Stimulated activated CD8-positive, alpha-beta memory T cell treated with anti-CD3 and anti-CD28 coated beads, Interleukin-4, amount 100 ng/mL, for 4 hours (primary cell): ENCODE measurements around the gene SLC40A1.

Experiments
- DNase-seq, 2 donors: peaks; one replicate each; pipeline ENCODE4 v3.0.0-alpha.2; 2020; ENCODE audit warnings: low read depth in 2 of 2, low spot score in 1 of 2

The SLC40A1 gene

DNA sequence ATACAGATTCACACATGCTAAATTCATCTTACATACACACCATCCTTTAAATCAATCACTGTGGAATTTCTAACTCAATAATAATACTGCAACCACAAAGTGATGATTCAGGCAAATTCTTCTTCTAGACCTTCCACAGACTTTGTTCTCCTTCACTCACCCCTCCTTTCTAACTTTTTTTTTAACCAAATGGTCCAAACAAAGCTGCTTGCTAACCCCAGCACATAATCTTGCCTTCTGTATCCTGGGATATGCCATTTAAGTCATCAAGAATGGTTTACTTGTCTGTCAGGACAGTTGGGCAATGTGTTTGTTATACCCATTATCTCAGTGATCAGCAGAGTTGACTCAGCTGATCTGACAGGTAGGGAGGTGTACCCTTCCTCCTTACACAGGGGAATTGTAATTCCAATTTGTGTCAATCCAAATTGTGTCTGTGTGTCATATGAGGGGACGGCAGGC, 10.0 kb downstream of the SLC40A1 start:
- no peak for DNase-seq

DNA sequence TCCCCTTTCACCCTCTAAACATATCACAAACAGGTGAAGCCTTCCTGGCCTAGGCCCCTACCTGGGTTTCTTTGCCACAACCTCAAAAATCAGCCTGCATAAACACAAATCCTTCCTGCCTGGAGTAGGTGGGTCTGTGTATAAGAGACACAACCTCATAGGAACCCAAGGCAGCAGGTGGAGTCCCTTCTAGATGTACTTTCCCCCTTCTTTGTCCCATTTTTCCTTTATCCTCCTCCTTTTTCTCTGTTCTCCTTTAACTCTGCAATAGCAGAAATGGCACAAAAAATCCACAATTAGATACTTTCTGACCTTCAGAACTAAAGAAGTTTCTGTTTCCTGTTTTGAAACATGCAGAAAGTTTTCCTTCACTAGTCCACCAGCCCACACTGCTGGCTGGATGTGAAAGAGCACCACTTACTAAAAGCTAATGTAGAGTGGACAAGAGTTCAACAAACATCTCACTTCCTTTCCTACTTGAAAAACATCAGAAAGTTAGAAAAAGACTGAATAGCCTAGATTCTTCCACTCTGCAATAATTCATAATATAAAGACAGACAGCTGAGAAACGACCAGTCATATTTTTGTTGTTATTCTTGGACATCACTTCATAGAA, 11.2 kb downstream of the SLC40A1 start:
- DNase-seq = no peak

DNA sequence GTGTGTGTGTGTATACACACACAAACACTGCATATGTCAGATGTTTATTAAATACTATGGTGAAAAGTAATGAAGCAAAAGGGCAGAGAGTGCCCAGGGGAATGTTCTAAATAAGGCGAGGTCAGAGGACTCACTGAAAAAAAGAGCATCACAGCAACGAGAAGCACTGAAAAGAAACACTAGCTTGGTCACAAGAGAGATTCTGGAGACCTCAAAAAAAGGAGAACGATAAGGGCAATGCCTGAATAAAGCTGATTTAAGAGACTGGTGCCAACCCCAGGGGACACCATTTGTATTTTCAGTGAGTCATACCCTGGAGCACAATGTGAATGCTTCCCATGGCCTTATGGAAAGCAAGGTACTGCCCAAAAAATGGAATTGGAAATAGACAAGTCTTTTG, 14.5 kb downstream of the SLC40A1 start:
- no peak for DNase-seq

DNA sequence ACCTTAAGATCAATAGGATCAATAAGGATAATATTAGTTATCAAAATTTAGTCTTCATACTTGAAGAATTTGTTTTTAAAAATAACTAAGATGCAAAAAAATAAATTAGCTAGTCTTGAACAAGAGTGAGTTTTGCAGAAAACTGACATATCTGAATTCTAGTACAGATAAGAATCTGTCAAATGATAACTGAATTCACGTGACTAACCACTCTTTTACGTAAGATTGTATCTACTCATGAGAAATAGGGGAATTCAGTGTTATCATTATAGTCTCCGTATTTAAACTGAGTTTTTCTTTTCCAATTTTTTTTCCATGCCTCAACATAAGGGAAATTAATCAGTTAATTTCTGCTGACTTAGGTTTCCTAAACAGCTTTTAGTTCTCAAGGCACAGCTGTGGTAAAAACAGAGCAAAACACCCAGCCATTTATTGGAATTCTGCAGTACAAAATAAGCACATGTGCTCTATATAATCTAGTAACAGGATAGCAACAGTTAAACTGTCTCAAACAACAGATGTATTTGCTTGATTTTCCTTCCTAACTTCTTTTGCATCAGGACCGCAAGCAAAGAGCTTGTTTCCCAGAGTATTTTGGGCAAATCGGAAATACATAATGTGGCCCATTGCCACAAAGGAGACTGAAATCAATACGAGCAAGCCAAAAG, 19.1 kb downstream of the SLC40A1 start:
- DNase-seq = no peak

DNA sequence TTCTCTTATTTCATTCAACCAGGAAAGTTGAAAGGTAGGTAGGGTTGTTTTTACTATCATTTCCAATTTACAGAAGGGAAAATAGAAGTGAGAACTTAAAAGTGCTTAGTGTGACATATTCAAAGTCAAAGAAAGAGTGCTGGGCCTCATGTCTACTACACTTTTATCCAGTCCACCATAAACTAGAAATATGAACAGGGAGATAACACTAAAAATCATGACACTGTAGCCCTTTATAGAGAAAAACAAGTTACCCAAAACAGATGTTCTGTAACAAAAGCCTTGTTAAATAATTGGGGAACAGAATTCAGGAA, 20.4 kb downstream of the SLC40A1 start:
- DNase-seq = no peak

DNA sequence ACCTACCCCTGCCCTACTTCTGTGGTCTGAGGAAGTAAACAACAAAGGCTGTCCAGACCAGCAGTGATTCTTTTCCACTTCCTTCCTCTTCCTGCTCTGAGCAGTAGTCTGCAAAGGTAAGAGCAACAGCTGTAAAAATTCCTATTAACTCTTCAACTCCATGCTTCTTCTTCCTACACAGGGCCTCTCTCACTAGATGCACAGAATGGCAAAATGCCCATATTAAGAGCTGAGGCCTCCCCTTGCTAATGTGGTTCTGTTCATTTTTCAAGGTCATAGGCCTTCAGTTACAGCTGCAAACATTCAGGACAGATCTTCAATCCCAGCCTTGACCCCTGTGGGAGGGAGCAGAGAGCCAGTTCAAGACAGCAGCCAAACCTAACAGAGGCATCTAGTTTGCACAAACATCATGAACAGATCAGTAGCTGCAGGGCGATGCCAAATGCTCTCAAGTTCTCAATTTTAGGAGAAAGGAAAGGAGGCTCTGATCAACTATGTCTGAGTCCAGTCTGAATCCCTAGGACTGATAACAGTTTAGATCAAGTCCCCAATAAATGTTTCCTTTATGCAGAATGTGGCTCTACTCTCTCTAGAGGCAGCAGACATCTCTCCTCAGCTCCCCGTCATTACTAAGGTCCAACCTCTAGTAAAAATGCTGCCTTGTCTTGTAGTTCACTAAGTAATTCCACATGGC, 20.9 kb downstream of the SLC40A1 start:
- no peak for DNase-seq

DNA sequence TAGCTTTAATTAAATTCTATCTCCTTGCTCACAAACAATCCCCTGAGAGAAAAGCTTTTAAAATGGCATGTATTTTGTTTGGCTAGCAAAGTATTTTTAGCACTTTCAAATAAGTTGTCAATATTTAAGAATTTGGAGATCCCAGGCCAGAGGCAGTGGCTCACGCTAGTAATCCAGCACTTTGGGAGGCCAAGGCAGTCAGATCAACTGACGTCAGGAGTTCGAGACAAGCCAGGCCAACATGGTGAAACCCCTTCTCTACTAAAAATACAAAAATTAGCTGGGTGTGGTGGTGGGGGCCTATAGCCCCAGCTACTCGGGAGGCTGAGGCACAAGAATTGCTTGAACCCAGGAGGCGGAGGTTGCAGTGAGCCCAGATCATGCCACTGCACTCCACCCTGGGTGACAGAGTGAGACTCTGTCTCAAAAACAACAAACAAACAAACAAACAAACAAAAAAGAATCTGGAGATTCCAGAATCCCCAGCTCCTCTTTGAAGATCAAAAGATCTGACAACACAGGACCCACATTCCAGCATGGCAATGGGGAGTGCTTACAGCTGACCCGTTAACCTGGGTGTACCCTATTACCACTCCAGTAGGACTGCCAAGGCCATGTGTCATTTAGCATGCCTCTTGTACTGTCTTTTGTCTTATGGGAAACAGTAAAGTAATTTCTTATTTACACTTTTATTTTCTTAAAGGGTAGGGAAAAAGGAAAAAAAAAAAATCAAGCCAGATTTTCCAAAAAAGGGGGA, 21.9 kb downstream of the SLC40A1 start:
- no peak for DNase-seq

DNA sequence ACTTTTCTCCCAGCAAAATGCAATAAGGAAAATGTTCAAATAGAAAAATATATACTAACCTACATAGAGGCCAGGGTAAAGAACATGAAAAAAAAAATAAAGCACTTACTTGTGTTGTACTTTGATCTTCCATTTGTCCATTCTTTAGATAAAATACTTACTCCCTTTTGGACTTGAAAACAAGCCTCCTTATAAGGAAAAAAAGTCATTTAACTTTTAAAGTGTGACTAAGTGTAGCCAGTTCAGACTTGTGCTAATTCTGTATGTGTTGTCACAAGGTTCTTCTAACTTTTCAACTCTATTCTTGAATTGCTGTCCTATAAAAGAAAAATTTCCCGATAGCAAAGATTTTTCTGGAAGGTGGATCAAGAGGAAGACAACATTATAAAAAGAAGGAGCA, 23.2 kb downstream of the SLC40A1 start:
- DNase-seq = no peak

DNA sequence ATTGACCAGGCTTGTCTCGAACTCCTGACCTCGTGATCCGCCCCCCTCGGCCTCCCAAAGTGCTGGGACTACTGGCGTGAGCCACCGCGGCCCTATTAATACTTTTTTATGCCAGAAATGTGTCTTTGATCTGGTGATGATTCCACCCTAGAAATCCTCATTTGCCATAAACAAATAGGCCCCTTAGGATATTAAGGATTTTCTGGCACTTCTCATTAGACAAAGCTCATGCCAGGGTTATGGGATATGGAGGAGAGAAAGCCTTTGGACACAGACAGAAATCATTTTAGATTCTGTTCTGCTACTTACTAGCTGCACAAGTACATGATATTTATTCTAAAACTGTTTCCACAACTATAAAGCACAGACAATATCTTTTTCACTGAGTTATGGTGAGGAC, 24.1 kb downstream of the SLC40A1 start:
- DNase-seq = no peak

DNA sequence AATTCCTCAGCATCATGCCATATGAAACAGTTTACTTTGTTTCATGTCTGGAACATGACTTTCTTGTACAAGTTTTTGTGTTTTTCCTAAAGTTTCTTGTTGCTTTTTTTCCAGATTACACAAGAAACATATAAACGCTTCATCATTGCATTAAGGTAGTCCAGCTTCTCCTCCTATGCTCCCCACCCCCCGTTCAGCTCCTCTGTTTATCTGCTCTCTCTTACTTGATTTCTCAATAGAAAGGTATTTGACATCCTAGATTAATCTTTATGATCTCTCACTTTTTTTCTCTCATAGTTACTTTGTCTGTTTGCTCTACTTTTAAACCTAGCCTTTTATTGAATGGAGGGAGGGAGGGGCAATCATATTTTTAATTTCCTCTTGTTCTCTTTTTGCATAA, 25.4 kb downstream of the SLC40A1 start:
- DNase-seq = no peak

DNA sequence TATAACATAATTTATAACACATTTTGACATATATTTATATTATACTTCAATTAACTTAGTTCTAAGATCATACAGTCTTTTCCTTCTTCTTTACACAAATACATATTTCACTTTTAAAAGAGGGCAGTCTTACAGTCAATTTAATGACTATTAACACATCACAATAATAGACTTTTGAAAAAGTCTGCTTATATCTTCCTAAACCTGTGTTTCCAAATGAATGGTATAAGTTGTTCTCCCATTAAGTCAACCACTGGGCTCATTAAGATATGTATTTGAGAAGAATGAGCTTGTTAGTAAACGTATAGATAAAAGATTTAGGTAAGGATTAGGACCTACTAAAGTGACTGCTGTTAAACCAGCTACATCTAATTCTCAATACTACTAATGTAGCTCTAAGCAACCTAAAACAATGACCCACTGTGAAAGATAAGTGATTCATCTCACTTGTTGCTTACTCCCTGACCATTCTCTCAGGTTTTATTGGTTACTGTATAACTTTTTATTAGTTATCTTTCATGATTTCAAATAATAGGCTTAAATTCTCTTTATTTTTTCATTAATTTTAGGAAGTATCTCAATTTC, 27.0 kb downstream of the SLC40A1 start:
- DNase-seq = no peak

DNA sequence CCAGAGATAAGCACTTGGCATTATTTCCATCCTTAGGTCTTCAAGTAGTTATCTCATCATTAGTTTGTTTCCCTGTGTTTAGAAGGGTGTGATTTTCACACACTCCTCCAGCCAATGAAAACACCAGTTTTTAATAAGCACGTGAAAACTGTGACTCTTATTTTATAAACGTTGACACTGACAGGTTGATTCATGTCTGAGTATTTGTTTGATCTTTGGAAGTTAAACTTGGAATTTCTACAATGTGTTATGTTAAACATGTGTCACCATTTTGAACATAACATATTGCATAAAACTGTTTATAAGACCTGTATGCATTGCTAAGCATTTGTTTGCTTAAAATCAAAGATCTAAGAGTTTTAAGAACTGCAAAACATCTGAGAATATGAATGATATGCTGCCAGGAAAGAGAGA, 27.6 kb downstream of the SLC40A1 start:
- DNase-seq = no peak

DNA sequence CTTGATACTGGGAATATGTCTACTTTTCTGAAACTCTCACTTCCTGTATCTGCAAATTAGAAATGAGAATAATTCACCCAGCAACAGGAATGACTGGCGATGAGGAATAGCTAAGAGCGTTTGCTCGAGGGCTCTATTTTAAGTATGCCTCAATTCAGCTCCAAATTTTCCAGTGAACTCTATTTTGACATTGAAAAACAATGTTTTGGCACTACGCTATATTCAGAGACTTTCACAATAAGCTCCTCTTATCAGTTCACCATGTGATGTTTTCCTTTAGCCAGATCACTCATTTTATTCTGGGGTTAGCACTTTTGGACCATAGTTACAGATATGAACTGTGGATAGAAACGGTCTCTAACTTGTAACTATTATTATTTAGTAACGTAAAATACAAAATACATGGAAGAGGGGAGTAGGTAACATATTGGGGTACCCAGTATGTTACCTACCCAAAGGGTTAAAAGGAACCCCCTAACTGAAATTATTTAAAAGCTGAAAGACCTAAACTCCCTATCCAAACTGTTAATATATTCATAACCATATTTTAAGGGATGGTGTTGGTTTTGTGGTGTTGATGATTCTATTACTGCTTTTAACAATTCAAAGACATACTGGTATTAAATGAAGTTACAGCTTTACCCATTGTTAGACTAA, 28.1 kb downstream of the SLC40A1 start:
- no peak for DNase-seq

DNA sequence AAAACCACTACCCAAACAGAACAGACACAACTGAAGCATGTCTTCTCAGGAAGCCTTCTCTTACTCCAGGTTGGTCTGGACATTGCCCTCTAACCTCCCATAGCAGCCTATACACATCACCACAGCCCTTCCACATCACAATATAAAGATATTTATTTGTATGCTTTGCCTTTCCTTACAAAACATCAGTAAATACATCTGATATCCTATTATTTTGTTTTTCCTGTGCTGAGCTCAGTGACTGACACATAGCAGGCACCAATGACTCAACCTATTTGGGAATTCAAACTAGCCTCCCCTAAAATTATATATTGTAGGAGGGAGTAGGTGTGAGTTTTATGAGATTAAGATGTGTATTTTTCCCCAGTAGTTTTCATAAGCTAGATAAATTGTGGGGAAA, 28.8 kb downstream of the SLC40A1 start:
- DNase-seq = no peak

DNA sequence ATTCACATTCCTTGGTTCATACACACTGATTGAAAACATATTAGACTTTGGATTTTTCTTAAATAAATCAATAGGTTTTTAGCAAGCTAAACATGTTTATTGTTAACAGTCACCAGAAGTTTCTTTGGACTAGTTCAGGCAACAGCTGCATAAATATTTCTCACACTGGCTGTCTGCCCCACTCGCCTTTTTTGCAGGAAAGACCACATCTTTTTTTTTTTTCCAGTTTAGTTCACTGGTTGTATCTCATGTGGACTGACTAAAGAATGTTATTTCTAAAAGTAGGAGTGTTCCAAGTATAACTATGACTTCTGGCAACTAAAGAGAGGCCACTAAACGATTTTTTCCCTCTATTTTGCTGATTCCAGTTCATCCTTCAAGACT, 31.1 kb downstream of the SLC40A1 start:
- DNase-seq = no peak

DNA sequence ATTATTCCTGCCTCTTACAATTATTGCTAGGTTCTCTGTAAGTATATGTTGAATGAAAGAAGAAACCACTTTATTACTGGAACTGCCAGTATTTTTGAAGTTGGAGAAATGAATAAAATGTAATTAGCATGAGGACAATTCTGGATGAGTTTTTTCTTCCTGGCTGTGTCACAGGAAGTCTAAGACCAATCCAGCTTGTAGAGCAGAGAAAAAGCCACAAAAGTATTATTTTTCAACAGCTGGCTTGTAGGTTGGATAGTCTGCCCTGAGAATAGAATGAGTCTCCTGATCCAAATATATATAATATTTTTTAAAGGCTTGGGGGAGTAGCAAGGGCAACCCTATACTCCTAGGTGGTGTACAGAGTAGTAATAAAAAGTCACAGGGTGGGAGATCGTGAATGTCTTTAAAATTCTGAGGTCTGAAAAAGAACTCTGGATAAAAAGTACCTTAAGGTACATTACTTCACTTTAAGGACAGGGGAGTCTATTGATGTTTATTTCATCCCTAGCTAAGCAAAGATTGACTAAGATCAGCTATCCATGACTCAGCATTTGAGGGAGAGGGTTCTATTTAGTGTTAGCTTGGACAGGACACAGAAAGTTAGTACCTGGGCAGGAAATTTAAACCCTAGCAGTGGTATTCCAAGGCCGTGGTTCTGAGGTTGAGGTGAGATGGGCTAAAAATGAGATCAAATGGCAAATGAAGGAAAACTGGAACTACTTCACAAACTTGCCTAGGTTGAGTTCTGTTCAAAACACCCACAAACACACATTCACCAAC, 31.7 kb downstream of the SLC40A1 start:
- DNase-seq = no peak

DNA sequence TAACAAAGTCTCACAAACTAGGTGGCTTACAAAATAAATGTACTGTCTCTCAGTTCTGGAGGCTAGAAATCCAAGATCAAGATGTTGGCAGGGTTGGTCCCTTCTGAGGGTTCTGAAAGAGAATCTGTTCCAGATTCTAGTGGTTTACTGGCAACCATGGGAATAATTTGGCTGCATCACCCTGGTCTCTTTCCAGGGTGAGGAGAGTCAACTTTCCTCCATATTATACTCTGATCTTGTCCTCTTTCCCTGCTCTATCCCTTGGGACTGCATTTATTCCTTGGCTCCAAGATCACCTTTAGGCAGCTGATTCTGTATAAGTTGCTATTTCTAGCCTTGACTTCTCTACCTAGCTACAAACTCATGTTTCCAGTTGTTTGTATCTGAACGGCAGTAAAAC, 35.2 kb downstream of the SLC40A1 start:
- DNase-seq = no peak

DNA sequence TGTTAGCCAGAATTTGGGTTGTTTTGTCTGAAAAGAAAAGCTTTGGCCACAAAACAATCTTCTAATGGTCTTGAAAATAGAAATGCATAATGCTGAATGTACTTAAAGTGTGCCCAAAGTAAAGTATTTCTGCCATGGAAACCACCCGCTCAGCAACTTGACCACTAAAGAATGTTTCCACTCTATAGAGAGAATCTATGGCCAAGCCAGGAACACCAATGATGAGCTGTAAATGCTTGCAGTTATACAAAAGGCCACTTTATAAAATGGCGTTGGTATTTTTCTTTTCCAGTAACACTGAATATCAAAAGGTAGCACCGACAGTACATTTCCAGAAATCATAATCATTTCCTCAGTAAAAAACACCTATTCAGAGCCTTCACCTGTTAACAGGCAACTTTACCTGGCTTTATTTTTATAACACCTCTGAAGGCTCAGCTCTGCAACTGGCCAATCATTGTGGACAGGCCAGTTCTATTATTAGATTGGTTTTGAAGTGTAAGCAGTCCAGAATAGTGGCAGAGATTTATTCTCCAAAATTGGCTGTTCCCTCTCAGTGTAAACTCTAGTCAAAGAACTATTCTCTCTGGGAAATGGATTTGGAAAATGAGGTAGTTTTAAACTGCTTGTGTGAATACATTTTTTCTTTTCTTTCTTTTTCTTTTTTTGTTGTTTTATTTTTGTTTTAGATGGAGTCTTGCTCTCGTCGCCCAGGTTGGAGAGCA, 36.1 kb downstream of the SLC40A1 start:
- no peak for DNase-seq

DNA sequence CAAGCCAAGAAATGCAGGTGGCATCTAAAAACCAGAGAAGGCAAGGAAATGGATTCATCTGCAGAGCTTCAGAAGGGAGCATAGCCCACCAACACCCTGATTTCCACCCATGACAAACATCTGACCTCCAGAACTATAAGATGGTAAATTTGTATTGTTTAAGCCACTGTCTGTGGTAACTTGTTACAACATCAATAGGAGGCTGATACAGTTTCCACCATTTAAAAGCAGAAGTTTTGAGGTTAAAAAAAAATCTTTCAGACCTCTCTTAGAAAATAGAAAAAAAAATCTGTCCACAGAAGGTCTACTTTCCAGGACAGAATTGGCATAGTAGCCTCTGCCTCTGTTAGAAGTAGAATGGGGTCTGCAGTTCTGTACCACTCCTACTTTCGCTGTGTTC, 37.2 kb downstream of the SLC40A1 start:
- DNase-seq = no peak
